ENCODE data around the gene NR2F1-AS1. TPM values are rescaled to one million over a fixed set of nuclear protein-coding genes. Genes with fewer than 3 reads are reported as not detected.

Gene NR2F1-AS1
- total RNA-seq, 1 experiment from 2014 or later = 1.5 TPM

GRCh38 chr5:93403141-93403928 is 177.7 kb downstream of the NR2F1-AS1 start:
- ChIA-PET CTCF (no interaction called here), POLR2A (no interaction called here)
- Mint-ChIP-seq H3K36me3 (peaks cover 4% of the 10 kb centered on the region; the same call in 1 of the 2 replicates), H3K4me3 (no peak overlapping the region), H3K9me3 (peaks cover 8% of the 10 kb centered on the region), H3K27ac (no peak overlapping the region), H3K27me3 (ENCODE audit: low read depth) (no peaks in the 10 kb centered on the region), H3K4me1 (peaks cover 14% of the 10 kb centered on the region)
- no peak for TF ChIP-seq MYBL2 (CRISPR knock-in tag; IDR thresholded peaks at IDR 0.05)
- no peak for TF ChIP-seq STAT6 (CRISPR knock-in tag; conservative IDR thresholded peaks at IDR 0.05; ENCODE audit: low read depth)
- no peak for TF ChIP-seq SMAD3 (CRISPR knock-in tag; IDR thresholded peaks at IDR 0.05; ENCODE audit: borderline replicate concordance)
- TF ChIP-seq FOXK1 (CRISPR knock-in tag; IDR thresholded peaks at IDR 0.05) = no peak
- no peak for TF ChIP-seq ZNF396 (CRISPR knock-in tag; IDR thresholded peaks at IDR 0.05; ENCODE audit: borderline replicate concordance)
- TF ChIP-seq RELA (CRISPR knock-in tag; IDR thresholded peaks at IDR 0.05; ENCODE audit: borderline replicate concordance) = no peak
- TF ChIP-seq AFF4 (CRISPR knock-in tag; IDR thresholded peaks at IDR 0.05; ENCODE audit: borderline replicate concordance) = no peak
- no peak for TF ChIP-seq ZNF512 (CRISPR knock-in tag; IDR thresholded peaks at IDR 0.05; ENCODE audit: borderline replicate concordance)
- TF ChIP-seq HMGA2 (CRISPR knock-in tag; IDR thresholded peaks at IDR 0.05) = no peak
- no peak for TF ChIP-seq USF1 (CRISPR knock-in tag; IDR thresholded peaks at IDR 0.05)
- TF ChIP-seq CREM (CRISPR knock-in tag; IDR thresholded peaks at IDR 0.05) = no peak
- TF ChIP-seq NFYB (CRISPR knock-in tag; conservative IDR thresholded peaks at IDR 0.05; ENCODE audit: low read depth) = no peak
- no peak for TF ChIP-seq NFE2L1 (CRISPR knock-in tag; IDR thresholded peaks at IDR 0.05)
- DNase-seq (ENCODE audit: low spot score) (no peak), ATAC-seq (no peak)

- peaks cover 13% of the 10 kb centered on the region for H3K9me3 Mint-ChIP-seq
- ATAC-seq (no peak), DNase-seq (ENCODE audit: low spot score) (no peak)
- peaks cover 4% of the 10 kb centered on the region; the same call in 1 of the 2 replicates for H3K36me3 Mint-ChIP-seq
- peaks cover 5% of the 10 kb centered on the region for H3K4me1 Mint-ChIP-seq
- ChIA-PET POLR2A (no interaction called here), CTCF (no interaction called here)
- no peak overlapping the region for H3K4me3 Mint-ChIP-seq
- no peaks in the 10 kb centered on the region; the same call in 1 of the 2 replicates for H3K27me3 Mint-ChIP-seq (ENCODE audit: low read depth)
- no peak overlapping the region for H3K27ac Mint-ChIP-seq
- TF ChIP-seq ZNF232 (CRISPR knock-in tag; IDR thresholded peaks at IDR 0.05) (no peak), ATF2 (CRISPR knock-in tag; IDR thresholded peaks at IDR 0.05; ENCODE audit: borderline replicate concordance, low read depth) (no peak), EMX1 (CRISPR knock-in tag; IDR thresholded peaks at IDR 0.05) (no peak), ZNF416 (CRISPR knock-in tag; IDR thresholded peaks at IDR 0.05) (no peak), ZNF512 (CRISPR knock-in tag; IDR thresholded peaks at IDR 0.05; ENCODE audit: borderline replicate concordance) (no peak), ZSCAN18 (CRISPR knock-in tag; IDR thresholded peaks at IDR 0.05) (no peak), E2F5 (CRISPR knock-in tag; IDR thresholded peaks at IDR 0.05) (no peak), SMAD3 (CRISPR knock-in tag; IDR thresholded peaks at IDR 0.05; ENCODE audit: borderline replicate concordance) (no peak)
Observed at GRCh38 chr5:93402451-93402850, 178.6 kb downstream of the NR2F1-AS1 start.
